ENCODE results near the gene SLC25A40.
"Not testable (repeated sequence)": the region's sequence is repeated elsewhere in the genome, so short reads cannot be mapped to it uniquely, and the experiment has no call there.

SLC25A40 gene, protein sequence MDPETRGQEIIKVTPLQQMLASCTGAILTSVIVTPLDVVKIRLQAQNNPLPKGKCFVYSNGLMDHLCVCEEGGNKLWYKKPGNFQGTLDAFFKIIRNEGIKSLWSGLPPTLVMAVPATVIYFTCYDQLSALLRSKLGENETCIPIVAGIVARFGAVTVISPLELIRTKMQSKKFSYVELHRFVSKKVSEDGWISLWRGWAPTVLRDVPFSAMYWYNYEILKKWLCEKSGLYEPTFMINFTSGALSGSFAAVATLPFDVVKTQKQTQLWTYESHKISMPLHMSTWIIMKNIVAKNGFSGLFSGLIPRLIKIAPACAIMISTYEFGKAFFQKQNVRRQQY

GRCh38 chr7:87876040-87876868 lies at the start of gene SLC25A40, which contains the start of gene DBF4:
SLC25A40 (minus strand) TSS chr7:87876360; CDS start chr7:87858727, 17,633 bp downstream.
DBF4 (plus strand) TSS chr7:87876493; CDS start chr7:87876733, 240 bp downstream.
- TF ChIP-seq, protein P1, sequence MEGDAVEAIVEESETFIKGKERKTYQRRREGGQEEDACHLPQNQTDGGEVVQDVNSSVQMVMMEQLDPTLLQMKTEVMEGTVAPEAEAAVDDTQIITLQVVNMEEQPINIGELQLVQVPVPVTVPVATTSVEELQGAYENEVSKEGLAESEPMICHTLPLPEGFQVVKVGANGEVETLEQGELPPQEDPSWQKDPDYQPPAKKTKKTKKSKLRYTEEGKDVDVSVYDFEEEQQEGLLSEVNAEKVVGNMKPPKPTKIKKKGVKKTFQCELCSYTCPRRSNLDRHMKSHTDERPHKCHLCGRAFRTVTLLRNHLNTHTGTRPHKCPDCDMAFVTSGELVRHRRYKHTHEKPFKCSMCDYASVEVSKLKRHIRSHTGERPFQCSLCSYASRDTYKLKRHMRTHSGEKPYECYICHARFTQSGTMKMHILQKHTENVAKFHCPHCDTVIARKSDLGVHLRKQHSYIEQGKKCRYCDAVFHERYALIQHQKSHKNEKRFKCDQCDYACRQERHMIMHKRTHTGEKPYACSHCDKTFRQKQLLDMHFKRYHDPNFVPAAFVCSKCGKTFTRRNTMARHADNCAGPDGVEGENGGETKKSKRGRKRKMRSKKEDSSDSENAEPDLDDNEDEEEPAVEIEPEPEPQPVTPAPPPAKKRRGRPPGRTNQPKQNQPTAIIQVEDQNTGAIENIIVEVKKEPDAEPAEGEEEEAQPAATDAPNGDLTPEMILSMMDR (IDR thresholded peaks at IDR 0.05; ENCODE audit: insufficient read depth, low read depth, low read length, missing control alignments): no peak
- H3K4me3 ChIP-seq (ENCODE audit: low read length): peak within 1 kb of the TSS; percentile 79
- peak; percentile 97 for DNase-seq (ENCODE audit: low read depth)

DNA sequence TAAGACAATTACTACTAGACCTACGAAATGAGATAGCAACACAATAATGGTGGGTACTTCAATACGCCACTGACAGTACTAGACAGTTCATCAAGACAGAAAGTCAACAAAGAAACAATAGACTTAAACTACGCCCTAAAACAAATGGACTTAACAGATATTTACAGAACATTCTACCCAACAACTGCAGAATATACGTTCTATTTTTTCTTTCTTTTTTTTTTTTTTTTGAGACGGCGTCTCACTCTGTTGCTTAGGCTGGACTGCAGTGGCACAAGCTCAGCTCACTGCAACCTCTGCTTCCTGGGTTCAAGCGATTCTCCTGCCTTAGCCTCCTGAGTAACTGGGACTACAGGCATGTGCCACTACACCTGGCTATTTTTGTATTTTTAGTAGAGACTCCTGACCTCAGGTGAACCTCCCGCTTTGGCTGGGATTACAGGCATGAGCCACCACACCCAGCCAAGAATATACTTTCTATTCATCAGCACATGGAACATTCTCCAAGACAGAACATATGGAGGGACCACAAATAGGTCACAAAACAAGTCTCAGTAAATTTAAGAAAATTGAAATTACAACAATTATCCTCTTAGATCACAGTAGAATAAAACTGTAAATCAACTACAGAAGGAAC lies 46.7 kb upstream of the SLC25A40 start:
- DNase-seq (ENCODE audit: low read depth); H3K4me3 ChIP-seq (ENCODE audit: low read length): not testable (repeated sequence)

DNA sequence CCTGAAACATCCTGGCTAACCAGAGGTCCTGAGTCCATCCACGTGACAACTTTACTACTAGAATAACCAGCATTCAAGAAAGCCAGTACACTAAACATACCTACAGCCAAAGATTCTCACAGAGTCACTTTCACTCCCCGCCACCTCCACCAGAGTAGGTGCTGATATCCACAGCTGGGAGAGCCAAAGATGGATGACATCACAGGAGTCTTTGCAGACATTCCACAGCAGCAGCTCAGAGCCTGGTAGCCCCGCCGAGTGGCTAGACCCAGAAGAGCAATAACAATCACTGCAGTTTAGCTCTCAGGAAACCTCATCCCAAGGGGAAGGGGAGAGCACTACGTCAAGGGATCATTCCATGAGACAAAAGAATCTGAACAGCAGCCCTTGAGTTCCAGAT lies 44.4 kb upstream of the SLC25A40 start:
- TF ChIP-seq, protein P1 (IDR thresholded peaks at IDR 0.05; ENCODE audit: insufficient read depth, low read depth, low read length, missing control alignments): no peak
- H3K4me3 ChIP-seq (ENCODE audit: low read length): no peak overlapping the region
- DNase-seq (ENCODE audit: low read depth): no peak

DNA sequence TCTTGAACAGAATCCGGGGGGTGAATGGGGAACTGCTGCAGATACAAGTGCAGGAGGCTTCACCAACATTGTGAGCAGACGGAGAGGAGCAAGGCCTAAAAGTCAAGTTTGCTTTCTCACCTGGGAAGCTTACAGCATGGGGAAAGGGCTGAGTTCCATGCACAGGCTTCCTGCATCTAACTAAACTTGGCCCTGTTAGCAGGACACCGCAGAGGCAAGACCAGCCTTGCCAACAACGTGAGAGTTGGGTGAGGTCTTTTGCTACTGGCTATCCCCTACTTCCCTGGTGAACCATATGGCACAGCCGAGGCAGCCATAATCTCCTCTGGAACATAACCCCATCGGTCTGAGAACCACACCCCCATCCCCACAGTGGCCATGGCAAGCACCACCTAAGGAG lies 43.7 kb upstream of the SLC25A40 start:
- no peak overlapping the region for H3K4me3 ChIP-seq (ENCODE audit: low read length)
- DNase-seq (ENCODE audit: low read depth): no peak
- TF ChIP-seq, protein P1 (IDR thresholded peaks at IDR 0.05; ENCODE audit: insufficient read depth, low read depth, low read length, missing control alignments): no peak

DNA sequence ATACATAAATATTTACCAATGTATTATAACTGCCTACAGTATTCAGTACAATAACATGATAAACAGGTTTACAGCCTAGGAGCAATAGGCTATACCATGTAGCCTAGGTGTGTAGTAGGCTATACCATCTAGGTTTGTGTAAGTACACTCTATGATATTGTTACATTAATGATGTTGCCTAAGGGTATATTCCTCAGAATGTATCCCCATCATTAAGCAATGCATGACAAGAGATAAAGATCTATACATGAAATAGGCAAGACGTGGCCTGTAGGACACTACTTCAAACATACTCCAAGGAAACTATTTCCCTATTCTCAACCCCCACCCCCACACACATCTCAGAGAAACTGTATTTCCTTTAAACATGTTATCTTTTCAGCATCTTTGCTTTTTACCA lies 42.6 kb upstream of the SLC25A40 start:
- TF ChIP-seq, protein P1 (IDR thresholded peaks at IDR 0.05; ENCODE audit: insufficient read depth, low read depth, low read length, missing control alignments): no peak
- peak; percentile 67 for DNase-seq (ENCODE audit: low read depth)
- no peak overlapping the region for H3K4me3 ChIP-seq (ENCODE audit: low read length)

GRCh38 chr7:87912121-87912520 lies 36.0 kb upstream of the SLC25A40 start:
- no peak overlapping the region for H3K4me3 ChIP-seq (ENCODE audit: low read length)
- TF ChIP-seq, protein P1 (IDR thresholded peaks at IDR 0.05; ENCODE audit: insufficient read depth, low read depth, low read length, missing control alignments): no peak
- no peak for DNase-seq (ENCODE audit: low read depth)

DNA sequence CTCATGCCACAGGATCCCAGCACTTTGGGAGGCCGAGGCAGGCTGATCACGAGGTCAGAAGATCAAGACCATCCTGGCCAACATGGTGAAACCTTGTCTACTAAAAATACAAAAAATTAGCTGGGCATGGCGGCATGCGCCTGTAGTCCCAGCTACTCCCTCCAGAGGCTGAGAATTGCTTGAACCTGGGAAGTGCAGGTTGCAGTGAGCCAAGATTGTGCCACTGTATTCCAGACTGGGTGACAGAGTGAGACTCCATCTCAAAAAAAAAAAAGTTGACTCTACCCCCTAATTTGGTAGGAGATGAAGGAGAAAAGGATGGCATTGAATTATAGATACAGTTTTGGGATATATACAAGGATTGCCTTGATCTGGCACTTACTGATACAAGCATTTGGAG lies 32.7 kb upstream of the SLC25A40 start:
- DNase-seq (ENCODE audit: low read depth); H3K4me3 ChIP-seq (ENCODE audit: low read length): not testable (repeated sequence)

- H3K4me3 ChIP-seq (ENCODE audit: low read length); DNase-seq (ENCODE audit: low read depth): not testable (repeated sequence)
These were observed 31.2 kb upstream of the SLC25A40 start for GRCh38 chr7:87907136-87907906.

Data from epithelial cell of esophagus (primary cell).